ENCODE measurements around the gene TEX19. TPM values are rescaled to one million over a fixed set of nuclear protein-coding genes. Genes with fewer than 3 reads are reported as not detected.

Gene TEX19
- total RNA-seq, 2 experiments from 2014 or later = 2.0 to 3.4 TPM

DNA sequence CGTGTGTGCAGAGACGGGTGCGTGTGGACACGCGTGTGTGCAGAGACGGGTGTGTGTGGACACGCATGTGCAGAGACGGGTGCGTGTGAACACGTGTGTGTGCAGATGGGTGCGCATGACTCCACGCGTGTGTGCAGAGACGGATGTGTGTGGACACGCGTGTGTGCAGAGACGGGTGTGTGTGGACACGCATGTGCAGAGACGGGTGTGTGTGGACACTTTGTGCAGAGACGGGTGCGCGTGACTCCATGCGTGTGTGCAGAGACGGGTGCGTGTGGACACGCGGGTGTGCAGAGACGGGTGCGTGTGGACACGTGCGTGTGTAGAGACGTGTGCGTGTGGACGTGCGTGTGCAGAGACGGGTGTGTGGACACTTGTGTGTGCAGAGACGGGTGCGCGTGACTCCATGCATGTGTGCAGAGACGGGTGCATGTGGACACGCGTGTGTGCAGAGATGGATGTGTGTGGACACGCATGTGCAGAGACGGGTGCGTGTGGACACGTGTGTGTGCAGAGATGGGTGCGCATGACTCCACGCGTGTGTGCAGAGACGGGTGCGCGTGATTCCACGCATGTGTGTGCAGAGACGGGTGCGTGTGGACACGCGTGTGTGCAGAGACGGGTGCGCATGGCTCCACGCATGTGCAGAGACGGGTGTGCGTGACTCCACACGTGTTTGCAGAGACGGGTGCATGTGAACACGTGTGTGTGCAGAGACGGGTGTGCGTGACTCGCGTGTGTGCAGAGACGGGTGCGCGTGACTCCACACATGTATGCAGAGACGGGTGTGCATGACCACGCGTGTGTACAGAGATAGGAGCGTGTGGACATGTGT lies 40.1 kb upstream of the TEX19 start:
- CTCF ChIA-PET (ENCODE audit: unreplicated experiment) = no interaction called here
- no peak for TF ChIP-seq CTCF (conservative IDR thresholded peaks at IDR 0.05; ENCODE audit: low read length)
- TF ChIP-seq EZH2phosphoT487 (IDR thresholded peaks at IDR 0.05; ENCODE audit: borderline replicate concordance, low read depth, low read length) = no peak
- H4K20me1 ChIP-seq (ENCODE audit: insufficient read depth, low read length) = no peaks in the 10 kb centered on the region

DNA sequence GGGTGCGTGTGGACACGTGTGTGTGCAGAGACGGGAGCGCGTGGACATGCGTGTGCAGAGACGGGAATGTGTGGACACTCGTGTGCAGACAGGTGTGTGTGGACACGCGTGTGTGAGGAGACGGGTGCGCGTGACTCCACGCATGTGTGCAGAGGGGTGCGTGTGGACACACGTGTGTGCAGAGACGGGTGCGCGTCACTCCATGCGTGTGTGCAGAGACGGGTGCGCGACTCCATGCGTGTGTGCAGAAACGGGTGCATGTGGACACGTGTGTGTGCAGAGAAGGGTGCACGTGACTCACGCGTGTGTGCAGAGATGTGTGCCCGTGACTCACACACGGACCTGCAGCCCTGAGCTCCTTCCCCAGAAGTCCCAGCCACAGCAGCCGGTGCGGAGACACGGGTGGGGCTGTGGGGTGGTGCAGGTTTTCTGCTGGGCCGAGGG lies 39.4 kb upstream of the TEX19 start:
- Histone ChIP-seq H3K9me3 (ENCODE audit: low read length) (peaks cover 8% of the 10 kb centered on the region; the same call in 1 of the 2 replicates), H3K9me2 (ENCODE audit: insufficient read depth, low read length) (no peaks in the 10 kb centered on the region), H4K20me1 (ENCODE audit: insufficient read depth, low read length) (no peaks in the 10 kb centered on the region), H2AFZ (ENCODE audit: low read length) (no peak overlapping the region), H3K4me3 (ENCODE audit: low read depth, low read length, poor library complexity, severe bottlenecking) (no peak overlapping the region), H3K4me2 (ENCODE audit: low read length) (no peak overlapping the region), H3K27ac (ENCODE audit: low read depth, low read length, poor library complexity, severe bottlenecking) (no peak overlapping the region), H3K79me2 (ENCODE audit: insufficient read depth, low read depth, low read length) (no peaks in the 10 kb centered on the region), H3K4me1 (ENCODE audit: insufficient read depth, low read length, poor library complexity, severe bottlenecking) (no peaks in the 10 kb centered on the region), H3K36me3 (ENCODE audit: insufficient read depth, low read length) (no peaks in the 10 kb centered on the region)
- intact Hi-C loops (cut with micrococcal nuclease; ENCODE audit: unreplicated experiment) = no loop called here
- CTCF ChIA-PET (ENCODE audit: unreplicated experiment) = no interaction called here
- no peak for DNase-seq (ENCODE audit: low spot score)
- no TSS peak for BruUV-seq (replicated peaks)
- no peak for TF ChIP-seq EZH2phosphoT487 (IDR thresholded peaks at IDR 0.05; ENCODE audit: borderline replicate concordance, low read depth, low read length)
- no peak for TF ChIP-seq CTCF (conservative IDR thresholded peaks at IDR 0.05; ENCODE audit: low read length)
- POLR2A ChIA-PET = no interaction called here

More for the DNA sequence above, 40.1 kb upstream of the TEX19 start:
- Histone ChIP-seq H3K4me3 (ENCODE audit: low read depth, low read length, poor library complexity, severe bottlenecking) (no peak overlapping the region), H3K9me2 (ENCODE audit: insufficient read depth, low read length) (no peaks in the 10 kb centered on the region), H3K27ac (ENCODE audit: low read depth, low read length, poor library complexity, severe bottlenecking) (no peak overlapping the region), H3K79me2 (ENCODE audit: insufficient read depth, low read depth, low read length) (no peaks in the 10 kb centered on the region), H3K9me3 (ENCODE audit: low read length) (peaks cover 8% of the 10 kb centered on the region; the same call in 1 of the 2 replicates), H2AFZ (ENCODE audit: low read length) (no peak overlapping the region), H3K36me3 (ENCODE audit: insufficient read depth, low read length) (no peaks in the 10 kb centered on the region), H3K4me1 (ENCODE audit: insufficient read depth, low read length, poor library complexity, severe bottlenecking) (no peaks in the 10 kb centered on the region), H3K4me2 (ENCODE audit: low read length) (no peak overlapping the region)
- POLR2A ChIA-PET = no interaction called here
- intact Hi-C loops (cut with micrococcal nuclease; ENCODE audit: unreplicated experiment) = no loop called here
- no TSS peak for BruUV-seq (replicated peaks)
- no peak for DNase-seq (ENCODE audit: low spot score)

Measured in OCI-LY7 (cell line).